ENCODE data around the gene ESRRB.

DNA sequence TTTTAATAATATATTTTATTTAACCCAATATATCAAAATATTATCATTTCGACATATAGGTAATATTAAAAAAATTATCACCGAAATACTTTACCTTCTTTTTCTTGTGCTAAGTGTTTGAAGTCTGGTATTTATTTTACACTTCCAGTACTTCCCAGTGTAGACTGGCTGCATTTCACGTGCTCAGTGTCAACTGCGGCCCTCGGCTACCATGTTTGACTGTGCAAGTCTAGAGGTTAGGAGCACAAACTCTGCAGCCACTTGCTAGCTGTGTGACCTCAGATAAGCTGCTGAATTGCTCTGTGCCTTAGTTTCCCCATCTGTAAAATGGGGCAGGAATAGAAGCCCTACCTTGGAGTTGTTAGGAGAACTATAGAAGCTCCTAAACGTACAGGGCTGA lies 42.3 kb upstream of the ESRRB start:
- TF ChIP-seq POLR2A (IDR thresholded peaks at IDR 0.05; ENCODE audit: extremely low read depth, insufficient read length): no peak
- TF ChIP-seq, protein P1, sequence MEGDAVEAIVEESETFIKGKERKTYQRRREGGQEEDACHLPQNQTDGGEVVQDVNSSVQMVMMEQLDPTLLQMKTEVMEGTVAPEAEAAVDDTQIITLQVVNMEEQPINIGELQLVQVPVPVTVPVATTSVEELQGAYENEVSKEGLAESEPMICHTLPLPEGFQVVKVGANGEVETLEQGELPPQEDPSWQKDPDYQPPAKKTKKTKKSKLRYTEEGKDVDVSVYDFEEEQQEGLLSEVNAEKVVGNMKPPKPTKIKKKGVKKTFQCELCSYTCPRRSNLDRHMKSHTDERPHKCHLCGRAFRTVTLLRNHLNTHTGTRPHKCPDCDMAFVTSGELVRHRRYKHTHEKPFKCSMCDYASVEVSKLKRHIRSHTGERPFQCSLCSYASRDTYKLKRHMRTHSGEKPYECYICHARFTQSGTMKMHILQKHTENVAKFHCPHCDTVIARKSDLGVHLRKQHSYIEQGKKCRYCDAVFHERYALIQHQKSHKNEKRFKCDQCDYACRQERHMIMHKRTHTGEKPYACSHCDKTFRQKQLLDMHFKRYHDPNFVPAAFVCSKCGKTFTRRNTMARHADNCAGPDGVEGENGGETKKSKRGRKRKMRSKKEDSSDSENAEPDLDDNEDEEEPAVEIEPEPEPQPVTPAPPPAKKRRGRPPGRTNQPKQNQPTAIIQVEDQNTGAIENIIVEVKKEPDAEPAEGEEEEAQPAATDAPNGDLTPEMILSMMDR (IDR thresholded peaks at IDR 0.05; ENCODE audit: low read depth, low read length): no peak
